SK-N-SH (cell line): ENCODE measurements around the gene GAS2L1.

Source experiments
- CTCF ChIP-seq: fragments of 200-600 bp; sonication (generic); IDR thresholded peaks from 2 replicates; pipeline ENCODE4 v1.6.1; 2017; ENCODE audit warnings: antibody characterized with exemption, mild to moderate bottlenecking, moderate library complexity
- EP300 ChIP-seq, 2 experiments: IDR thresholded peaks; 2 replicates each; pipeline versions ENCODE4 v1.4.0 to v1.6.1; 2012; ENCODE audit warnings: borderline replicate concordance in 1 of 2, low read depth in 1 of 2, low read length in 1 of 2
- JUND ChIP-seq: IDR thresholded peaks from 2 replicates; pipeline ENCODE4 v1.4.0; 2012
- MXI1 ChIP-seq: IDR thresholded peaks from 2 replicates; pipeline ENCODE4 v1.6.1; 2012; ENCODE audit warnings: mild to moderate bottlenecking, low read depth, low read length, improper control_type of control experiment
- NFIC ChIP-seq: IDR thresholded peaks from 2 replicates; pipeline ENCODE4 v1.4.0; 2012; ENCODE audit warnings: borderline replicate concordance
- NRF1 ChIP-seq: IDR thresholded peaks from 2 replicates; pipeline ENCODE4 v1.6.1; 2012; ENCODE audit warnings: low read depth, mild to moderate bottlenecking, low read length
- POLR2AphosphoS5 ChIP-seq: IDR thresholded peaks from 2 replicates; pipeline ENCODE4 v1.6.1; 2012; ENCODE audit warnings: low read depth, low read length
- RFX5 ChIP-seq: IDR thresholded peaks from 2 replicates; pipeline ENCODE4 v1.6.1; 2012; ENCODE audit warnings: mild to moderate bottlenecking, improper control_type of control experiment, low read length
- RXRA ChIP-seq: IDR thresholded peaks from 2 replicates; pipeline ENCODE4 v1.4.0; 2012; ENCODE audit warnings: low read depth, mild to moderate bottlenecking, borderline replicate concordance
- SMC3 ChIP-seq: IDR thresholded peaks from 2 replicates; pipeline ENCODE4 v1.6.1; 2012; ENCODE audit warnings: low read depth, low read length, improper control_type of control experiment
- TAF1 ChIP-seq: IDR thresholded peaks from 2 replicates; pipeline ENCODE4 v1.6.1; 2012; ENCODE audit warnings: low read depth, mild to moderate bottlenecking, low read length, moderate library complexity, borderline replicate concordance
- USF1 ChIP-seq: IDR thresholded peaks from 2 replicates; pipeline ENCODE4 v1.4.0; 2012; ENCODE audit warnings: low read depth, borderline replicate concordance
- YY1 ChIP-seq: IDR thresholded peaks from 2 replicates; pipeline ENCODE4 v1.4.0; 2012; ENCODE audit warnings: low read depth, mild to moderate bottlenecking

- no peak for TF ChIP-seq USF1
- TF ChIP-seq CTCF: no peak
- no peak for TF ChIP-seq NFIC
- TF ChIP-seq JUND: no peak
- no peak for TF ChIP-seq YY1
- TF ChIP-seq POLR2AphosphoS5: no peak
- no peak for TF ChIP-seq MXI1
- no peak for TF ChIP-seq NRF1
- TF ChIP-seq SMC3: no peak
- TF ChIP-seq RXRA: no peak
- no peak for TF ChIP-seq TAF1
- no peak for TF ChIP-seq RFX5
- TF ChIP-seq EP300 (IDR thresholded peaks at IDR 0.05; ENCODE audit: borderline replicate concordance in 1 of 2, low read depth in 1 of 2, low read length in 1 of 2): no peak
Measured at GRCh38 chr22:29327089-29327764, 20.8 kb downstream of the GAS2L1 start.
